Ammon's horn (tissue), 1 donor: Measurements from ENCODE around the gene PRR12.

Experiments
- DNase-seq: peaks from one replicate; pipeline ENCODE4 v3.0.0-alpha.2; 2016; ENCODE audit warnings: low spot score

PRR12 gene

DNA sequence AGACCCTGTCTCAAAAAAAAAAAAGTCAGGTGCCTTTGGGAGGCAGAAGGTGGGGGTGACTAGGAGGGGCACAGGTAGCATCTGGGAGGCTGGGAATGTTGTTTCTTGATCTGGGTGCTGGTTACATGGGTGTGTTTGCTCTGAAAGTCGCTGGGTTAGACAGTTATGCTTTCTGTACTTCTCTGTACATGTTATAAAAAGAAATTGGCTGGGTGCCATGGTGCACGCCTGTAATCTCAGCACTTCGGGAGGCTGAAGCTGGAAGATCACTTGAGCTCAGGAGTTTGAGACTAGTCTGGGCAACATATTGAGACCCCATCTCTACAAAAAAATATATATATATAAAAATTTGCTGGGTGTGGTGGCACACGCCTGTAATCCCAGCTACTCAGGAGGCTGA lies 25.7 kb upstream of the PRR12 start:
- no peak for DNase-seq

DNA sequence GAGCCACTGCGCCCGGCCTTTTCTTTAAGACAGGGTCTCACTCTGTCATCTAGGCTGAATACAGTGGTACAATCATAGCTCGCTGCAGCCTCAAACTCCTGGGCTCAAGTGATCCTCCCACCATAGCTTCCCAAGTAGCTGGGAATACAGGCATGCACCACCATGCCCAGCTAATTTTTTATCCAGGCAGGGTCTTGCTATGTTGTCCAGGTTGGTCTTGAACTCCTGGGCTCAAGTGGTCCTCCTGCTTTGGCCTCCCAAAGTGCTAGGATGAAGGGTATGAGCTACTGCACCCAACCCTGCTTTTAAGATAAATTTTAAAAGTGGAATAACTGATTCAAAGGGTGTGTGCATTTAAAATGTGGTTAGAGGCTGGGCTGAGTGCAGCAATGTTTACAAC lies 24.7 kb upstream of the PRR12 start:
- DNase-seq, result no peak

DNA sequence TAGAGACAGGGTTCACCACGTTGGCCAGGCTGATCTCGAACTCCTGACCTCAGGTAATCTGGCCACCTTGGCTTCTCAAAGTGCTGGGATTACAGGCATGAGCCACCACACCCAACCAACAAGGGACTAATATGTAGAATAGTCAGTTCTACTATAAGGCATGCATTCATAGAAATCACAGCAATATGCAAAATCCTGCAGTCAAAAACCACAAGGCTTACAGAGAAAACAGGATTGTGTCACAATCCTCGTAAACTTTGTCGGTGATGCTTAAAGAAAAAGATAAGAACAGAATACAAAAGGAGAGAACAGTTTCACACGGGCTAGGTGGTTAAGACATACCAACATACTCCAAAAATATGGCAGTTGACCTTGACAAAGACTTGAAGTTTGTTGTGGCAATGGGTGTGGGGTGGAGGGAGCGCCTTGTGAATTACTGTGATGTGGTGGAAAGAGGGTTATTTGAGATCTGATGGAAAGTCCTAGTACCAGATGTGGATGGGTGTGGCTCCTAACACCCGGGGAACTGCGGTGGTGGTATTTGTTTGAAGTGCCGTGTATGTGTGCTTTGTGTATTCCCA lies 23.0 kb upstream of the PRR12 start:
- no peak for DNase-seq

DNA sequence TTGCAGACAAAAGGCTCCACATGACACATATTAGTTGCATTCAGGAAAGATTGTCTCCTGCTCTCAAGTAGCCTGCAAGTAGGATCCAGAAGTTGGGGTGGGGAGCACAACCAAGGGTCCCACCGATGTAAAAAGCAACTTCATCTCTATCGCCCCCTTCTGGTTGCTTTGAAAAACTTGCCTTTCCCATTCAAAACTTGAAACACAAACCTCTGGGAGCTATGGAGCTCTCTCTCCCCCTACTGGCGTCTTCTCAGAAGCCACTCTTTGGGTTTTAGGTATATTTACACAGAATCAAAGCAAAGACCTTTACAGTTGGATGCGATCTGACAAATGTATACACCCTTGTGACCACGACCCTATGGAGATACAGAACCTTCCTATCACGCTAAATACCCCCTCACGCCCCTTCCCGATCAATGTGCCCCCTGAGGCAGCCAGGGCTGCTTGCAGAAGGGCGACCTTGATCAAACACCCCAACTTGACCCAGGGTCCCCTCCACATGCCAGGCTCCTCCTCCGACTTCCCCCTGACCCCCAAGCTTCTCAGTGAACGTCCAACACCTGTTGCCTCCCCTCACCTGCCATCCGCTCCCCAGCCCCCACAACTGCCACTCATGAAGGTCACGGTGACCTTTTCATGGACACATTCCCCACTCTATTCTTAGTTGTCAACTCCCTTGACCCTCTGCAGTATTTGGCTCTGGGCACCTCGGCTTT lies 20.7 kb upstream of the PRR12 start:
- peak; percentile 81 for DNase-seq

DNA sequence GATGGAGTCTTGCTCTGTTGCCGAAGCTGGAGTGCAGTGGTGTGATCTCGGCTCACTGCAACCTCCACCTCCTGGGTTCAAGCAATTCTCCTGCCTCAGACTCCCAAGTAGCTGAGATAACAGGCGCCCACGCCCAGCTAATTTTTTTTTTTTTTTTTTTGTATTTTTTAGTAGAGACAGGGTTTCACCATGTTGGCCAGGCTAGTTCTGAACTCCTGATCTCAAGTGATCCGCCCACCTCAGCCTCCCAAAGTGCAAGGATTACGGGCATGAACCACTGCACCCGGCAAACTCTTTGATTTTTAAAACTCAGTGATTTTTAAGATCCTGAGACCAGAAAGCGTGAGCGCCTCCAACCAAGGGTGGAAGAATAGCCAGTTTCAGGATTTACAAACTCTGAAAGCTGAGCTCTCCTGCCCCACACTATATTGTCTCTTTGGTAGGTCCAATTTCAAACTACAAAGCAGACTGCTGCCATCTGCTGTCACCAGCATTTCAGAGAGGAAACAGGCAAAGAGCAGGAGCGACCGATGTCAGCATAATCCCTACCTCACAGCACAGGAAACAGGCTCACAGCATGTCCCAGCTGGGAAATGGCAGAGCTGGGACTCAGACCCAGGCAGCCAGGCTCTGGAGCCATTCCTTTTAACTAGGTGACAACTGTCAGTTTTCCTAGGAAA lies 19.8 kb upstream of the PRR12 start:
- DNase-seq, result no peak

DNA sequence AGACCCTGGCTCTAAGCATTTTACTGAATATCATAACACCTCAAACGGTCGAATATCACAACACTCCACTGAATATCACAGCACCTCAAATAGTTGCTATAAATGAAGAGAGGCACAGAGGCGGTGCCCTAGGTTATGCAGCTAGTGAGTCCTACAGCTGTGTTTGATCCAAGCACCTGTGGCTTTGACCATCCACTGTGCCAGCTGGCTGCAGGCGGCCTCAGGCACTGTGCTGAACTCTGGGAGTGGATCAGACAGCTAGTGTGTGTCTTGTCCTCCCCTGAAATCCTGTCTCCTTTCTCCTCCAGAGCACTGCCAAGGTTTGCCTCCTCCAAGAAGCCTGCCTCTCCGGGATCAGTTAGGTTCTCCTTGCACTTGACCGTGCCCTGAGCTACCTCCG lies 18.0 kb upstream of the PRR12 start:
- no peak for DNase-seq

DNA sequence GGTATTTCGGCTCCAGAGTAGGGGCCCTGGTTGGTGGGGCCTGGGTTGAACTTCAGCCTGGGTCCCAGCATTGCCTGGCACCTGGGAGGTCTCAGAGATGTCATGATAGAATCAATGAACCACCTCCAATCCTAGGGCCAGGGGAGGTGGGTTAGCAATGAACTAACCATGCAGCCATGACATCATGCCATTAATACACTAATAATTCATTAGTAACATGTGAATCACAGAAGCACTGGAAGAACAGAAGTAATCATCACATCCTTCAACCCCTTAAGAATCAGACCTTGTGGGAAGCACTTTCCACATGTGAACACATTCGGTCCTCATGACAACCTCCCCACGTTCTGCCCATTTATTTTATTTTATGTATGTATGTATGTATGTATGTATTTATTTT lies 17.6 kb upstream of the PRR12 start:
- DNase-seq, result no peak

DNA sequence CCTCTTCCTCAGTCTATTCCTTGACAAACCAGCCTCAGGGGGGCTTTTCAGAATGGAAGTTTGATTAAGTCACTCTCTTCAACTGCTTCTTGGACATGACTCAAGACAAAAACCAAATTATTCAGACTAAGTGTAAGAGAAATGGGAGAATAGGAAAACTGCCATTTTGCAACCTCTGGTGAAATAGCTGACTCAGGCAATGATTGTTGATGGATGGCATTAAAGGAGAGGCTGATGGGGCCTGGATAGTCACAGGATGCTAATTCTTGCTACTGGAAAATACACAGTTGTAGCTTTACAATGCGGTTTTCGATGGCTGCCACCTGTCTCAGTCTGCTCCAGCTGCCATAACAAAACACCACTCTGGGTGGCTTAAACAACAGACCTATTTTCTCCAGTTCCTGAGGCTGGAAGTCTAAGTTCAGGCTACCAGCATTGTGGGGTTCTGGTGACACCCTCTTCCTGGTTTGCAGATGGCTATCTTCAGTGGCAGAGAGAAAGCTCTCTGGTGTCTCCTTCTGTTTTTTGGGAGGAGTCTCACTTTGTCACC lies 16.7 kb upstream of the PRR12 start:
- no peak for DNase-seq

DNA sequence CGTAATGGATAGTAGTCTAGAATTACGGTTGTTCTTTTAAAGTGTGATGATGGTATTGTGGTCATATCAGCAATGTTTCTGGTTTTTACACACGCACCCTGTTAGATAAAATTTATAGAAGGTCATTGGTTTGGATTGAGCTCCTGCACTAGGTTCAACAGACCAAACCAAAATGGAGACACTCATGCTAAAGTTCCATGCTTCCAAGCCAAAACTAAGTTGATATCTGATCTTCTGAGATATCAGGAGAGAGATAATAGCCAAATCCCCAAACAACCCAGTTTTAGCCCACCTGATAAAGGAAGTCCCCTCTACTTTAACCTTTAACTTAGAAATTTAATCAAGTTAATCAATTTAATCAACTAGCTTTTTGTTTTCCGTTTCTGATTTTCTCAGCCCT lies 11.8 kb upstream of the PRR12 start:
- DNase-seq, result no peak

DNA sequence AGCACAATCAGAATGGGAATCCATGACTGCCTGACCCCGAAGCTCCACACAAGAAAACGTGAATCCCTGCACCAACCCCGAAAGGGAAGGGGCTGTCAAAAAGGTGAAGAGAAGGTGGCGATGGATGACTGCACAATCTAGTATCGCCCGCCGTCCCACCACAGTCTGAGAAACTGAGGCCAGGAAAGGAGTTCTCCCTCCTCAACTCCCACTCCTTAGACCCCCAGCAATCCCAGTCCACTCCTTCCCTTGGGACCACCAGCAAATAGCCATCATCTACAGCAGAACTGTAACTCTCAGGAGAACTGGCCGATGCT lies 11.1 kb upstream of the PRR12 start:
- no peak for DNase-seq

DNA sequence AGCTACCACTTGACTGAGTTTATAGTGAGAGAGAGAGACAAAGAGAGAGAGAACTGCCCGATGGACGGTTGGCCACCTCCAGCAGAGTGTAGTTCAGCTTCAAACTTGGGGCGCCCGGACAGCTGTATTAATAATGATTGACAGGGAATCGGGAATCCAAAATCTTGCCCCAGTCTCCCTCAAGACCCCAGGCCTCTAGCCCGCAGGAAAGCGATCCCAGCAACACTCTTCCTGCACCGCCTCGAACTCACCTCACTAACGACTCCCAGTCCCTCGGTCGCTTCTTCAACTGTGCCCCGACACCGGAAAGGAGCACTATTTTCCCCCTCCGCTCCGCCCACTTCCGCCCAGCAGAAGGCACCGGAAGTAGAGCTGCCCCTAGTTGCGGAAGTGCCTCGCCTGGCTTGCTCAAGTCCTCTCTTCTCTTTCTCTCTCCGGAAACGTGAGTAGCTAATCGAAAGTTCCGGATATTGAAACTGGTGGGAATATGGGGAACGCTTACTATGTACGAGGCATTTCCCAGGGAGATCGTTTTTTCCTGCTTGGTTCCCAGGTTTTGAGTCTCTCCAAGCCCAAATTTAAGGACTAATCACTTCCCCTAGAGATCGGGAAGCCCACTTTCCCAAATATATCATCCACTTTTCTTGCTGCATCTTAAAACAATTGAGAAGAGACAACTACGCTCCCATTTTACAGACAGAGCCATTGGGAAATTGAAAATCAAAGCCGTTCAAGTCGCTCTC lies 10.5 kb upstream of the PRR12 start, which contains the start of gene NOSIP:
NOSIP (minus strand) TSS at position 293 of the 743 bp plus-strand sequence. CDS start 19,865 bp downstream, outside the sequence.
- peak; percentile 97 for DNase-seq

DNA sequence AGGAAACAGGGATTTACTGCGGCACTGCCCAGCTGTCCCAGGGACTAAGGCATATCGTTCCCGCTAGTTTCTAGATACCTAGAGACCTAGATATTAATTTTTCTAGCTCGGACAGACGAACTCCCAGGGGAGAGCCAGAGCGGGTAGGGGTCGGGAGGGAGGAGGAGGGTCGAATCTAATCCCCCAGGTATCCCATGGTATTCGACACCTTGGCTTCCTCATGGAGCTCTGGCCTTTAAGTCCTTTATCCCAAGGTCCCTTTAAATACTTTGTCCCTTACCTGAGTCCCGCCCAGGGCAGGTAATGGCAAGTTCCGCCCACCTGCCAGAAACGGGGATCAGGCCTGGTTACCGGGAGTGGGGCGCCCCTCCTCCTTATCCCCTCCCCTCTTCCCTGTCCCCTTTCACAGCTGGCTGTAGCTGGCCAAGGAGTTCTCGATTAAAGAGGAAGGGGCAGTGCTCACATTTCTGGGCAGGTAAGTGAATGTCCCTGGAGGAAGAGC lies 9.9 kb upstream of the PRR12 start, which contains the start of gene PRRG2:
PRRG2 (plus strand) TSS at position 310 of the 502 bp plus-strand sequence. CDS start 1,904 bp downstream, outside the sequence.
- DNase-seq, result no peak

DNA sequence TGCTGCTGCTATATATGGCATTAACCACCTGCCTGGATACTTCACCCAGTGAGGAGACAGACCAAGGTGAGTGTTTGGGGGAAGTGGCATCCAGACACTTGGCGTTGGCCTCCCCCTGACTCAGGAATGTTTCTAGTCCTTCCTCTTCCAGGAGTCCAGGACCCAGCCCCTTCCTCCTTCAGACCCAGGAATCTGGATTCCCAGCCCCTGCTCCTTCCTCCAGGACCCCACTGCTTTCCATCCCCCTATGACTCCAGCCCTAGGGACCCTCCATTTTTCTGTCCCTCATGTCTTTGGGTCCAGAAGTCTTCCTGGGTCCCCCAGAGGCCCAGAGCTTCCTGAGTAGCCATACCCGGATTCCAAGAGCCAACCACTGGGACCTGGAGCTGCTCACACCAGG lies 7.7 kb upstream of the PRR12 start:
- no peak for DNase-seq

DNA sequence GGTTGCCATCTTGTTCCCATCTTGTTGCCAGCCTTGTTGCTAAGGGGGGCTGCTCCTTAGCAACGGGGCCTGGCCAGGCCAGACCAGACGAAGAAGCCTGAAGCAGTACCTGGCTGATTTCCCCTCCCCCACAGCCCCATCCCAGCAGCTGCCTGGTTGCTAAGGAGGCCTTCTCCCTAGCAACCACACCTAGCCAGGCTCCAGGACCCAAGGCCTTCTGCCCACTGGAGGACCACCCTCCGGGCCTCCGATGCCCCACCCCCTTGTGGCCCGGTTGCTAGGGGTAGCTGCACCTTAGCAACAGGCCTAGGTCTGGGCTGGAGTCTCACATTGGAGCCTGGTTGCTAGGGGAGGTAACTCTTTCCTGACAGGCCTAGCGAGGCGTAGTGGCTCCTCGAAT lies 6.0 kb upstream of the PRR12 start:
- DNase-seq, result no peak

DNA sequence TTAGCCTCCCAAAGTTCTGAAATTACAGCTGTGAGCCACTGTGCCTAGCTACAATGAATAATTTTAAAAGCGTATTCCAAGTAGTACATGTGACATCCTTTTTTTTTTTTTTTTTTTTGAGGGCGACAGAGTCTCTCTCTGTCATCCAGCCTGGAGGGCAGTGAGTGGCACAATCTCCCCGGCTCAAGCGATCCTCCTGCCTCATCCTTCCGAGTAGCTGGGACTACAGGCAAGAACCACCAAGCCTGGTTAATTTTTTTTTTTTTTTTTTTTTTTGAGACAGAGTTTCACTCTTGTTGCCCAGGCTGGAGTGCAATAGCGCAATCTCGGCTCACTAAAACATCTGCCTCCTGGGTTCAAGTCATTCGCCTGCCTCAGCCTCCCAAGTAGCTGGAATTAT lies 3.8 kb upstream of the PRR12 start:
- no peak for DNase-seq

DNA sequence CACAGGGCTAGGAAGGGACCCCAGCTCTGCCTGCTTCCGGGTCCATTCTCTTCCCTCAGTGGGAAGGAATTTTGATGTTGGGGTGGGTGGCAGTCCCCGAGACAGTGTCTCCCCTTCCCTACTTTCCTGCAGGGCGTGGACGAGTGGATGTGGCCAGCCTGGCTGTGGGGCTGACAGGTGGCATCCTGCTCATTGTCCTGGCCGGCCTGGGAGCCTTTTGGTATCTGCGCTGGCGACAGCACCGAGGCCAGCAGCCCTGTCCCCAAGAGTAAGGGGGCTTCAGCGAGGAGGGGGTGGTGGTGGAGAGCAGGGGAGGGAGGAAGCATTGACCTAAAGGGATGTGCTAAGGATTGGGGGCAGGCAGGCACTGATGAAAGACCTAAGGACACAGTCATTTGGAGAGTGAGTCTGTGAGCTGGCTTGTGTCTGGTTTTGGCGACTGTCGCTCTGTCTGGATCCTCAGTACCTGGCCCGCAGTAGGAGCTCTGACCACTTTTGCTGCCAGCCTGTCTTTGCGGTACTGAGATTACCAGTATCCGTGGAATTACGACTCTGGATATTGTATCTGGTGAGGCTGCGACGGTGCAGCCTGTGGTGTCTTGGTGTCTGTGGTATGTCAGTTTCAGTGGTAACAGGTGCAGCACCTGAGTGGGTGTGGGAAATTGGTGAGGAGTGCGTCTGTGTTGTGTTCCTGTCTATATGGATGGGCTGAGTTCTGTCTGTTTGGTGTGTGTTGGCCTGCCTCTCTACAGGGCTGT lies 2.4 kb upstream of the PRR12 start:
- no peak for DNase-seq

DNA sequence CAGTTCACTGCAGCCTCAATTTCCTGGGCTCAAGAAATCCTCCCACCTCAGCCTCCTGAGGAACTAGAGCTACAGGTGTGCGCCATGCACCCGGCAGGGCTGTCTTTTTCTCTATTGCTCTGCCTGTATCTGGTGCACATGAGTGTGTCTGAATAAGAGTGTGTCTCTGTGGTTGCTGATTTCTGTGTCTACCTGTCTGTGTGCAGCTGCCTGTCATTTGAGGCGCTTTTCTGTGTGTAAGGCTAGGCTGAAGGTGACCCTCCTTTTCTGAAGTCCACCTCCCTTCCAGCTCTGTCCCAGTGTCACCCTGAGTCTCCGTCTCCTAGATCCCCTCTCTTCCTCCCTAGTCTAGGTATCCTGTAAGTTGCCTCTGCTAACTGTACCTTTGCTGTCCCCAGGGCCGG lies 1.5 kb upstream of the PRR12 start:
- DNase-seq, result no peak

DNA sequence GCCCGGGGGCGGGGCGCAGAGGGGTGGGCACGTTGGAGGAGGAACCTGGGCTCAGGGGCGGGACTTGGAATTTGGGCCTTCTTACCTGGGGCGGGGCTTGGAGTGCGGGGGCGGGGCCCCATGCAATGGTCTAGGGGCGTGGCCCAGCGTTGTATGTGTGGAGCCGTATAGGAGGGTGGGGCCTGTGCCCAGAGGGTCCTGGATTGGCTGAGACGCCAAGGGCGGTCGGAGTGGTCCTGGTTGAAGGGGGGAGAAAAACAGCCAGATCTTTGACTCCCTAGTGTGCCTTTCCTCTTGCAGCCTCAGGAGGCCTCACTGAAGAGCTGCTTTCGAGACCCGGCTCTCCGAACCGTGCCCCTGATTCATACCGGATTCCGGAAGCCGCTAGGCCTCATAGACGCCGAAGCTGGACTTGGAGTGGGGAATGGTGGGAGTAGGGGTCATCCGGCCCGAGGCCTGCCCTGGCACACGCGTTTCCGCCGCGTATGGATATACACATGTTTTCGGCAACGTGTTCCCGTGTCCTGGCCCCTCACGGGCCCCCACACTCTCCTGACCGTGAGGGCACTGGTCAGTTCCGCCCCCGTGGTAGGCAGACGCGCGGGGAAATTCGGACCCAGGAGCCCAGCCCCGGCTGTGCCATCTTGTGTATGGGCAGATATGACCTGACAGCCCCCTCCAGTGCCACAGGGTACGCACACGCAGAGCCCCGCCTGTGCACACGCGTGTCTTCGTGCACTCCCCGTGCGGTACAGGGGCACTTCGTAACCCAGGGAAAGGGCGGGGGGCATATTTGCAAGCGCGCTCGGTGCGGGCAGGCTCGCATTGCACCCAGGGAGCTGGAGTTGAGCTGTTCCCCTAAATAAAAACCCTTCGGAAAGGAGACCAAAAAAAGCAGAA lies 661 bp upstream of the PRR12 start:
- DNase-seq, result peak; percentile 92

DNA sequence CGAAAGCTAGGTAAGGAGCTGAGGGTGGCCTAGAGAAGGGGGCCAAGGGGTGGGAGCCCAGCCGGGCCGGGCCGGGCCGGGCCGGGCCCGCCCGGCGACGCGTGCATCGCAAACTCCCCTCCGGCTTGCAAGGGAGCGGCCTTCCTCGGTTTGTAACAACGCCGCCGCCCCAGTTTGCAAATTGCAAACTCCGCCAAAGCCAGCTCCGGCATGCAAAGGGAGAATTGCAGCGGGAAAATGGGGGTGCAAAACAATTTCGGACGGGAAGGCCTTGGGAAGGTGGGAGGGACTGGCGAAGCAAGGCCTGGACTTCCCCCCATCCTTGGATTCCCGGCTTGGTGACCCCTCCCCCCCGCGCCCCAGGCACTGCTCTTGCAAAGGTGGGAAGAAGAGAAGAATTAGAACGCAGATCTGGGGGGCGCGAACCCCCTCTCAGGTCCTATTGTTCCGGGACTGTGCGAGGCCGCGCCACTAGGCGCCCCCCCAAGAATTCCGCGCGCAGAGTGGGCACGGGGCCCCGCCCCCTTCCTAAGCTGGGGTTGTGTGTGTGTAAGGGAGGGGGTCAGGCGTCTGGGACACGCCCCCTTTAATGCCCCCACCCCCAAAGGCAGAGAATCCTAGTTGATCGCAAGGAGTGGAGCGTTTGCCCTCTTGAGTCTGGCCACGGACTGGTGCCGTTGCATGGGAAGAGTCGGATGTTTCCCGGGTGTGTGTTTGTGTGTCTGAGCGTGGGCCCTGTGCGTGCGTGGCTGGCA lies 926 bp downstream of the PRR12 start:
- peak; percentile 38 for DNase-seq
